A549 (cell line): ENCODE data around the gene TCF7L2. TPM values are rescaled to one million over a fixed set of nuclear protein-coding genes. Genes with fewer than 3 reads are reported as not detected.

Experiments
- ATAC-seq, 2 experiments: fragments of 200-7000 bp in 1 of 2; fragments of >200 bp in 1 of 2; cut with Nextera tagmentation in 1 of 2; cut with Tn5 transposase in 1 of 2; 3 replicates each; pipeline versions ENCODE4 v1.8.0 to v1.9.1; 2018 to 2020; ENCODE audit warnings: mild to moderate bottlenecking in 1 of 2, moderate library complexity in 1 of 2
- CTCF ChIA-PET: fragments of 300-600 bp; sonication (Branson Sonifier 250); formaldehyde crosslinking; extraction: SDS; loops from one replicate; lab custom pipeline; 2021; ENCODE audit warnings: antibody characterized with exemption, inconsistent platforms; lab: Yijun Ruan, JAX
- POLR2A ChIA-PET: fragments of 350-600 bp; formaldehyde crosslinking; extraction: SDS; loops from one replicate; lab custom pipeline; 2021; ENCODE audit warnings: antibody characterized with exemption, inconsistent platforms; lab: Yijun Ruan, JAX
- DNase-seq, 2 experiments: peaks; one replicate each; pipeline versions ENCODE4 v3.0.0 to v3.0.0-alpha.2; 2011 to 2016; ENCODE audit warnings: low read depth in 1 of 2, low spot score in 1 of 2
- FAIRE-seq: peaks from 2 replicates; lab custom pipeline; 2011; peaks lifted over from hg19 to GRCh38; lab: Jason Lieb, UNC
- H3K27ac ChIP-seq, 2 experiments: fragments of >200 bp; sonication (Bioruptor Twin); formaldehyde crosslinking; 3 replicates each; pipeline ENCODE4 v1.5.1; 2016 to 2017
- H3K4me1 ChIP-seq: fragments of >200 bp; sonication (Bioruptor Twin); formaldehyde crosslinking; 3 replicates; pipeline ENCODE4 v1.6.1; 2016
- H3K4me2 ChIP-seq: fragments of >200 bp; sonication (Bioruptor Twin); formaldehyde crosslinking; 3 replicates; pipeline ENCODE4 v1.6.1; 2016
- H3K4me3 ChIP-seq: fragments of >200 bp; sonication (Bioruptor Twin); formaldehyde crosslinking; 3 replicates; pipeline ENCODE4 v1.5.1; 2016
- H3K9me3 ChIP-seq: fragments of >200 bp; sonication (Bioruptor Twin); formaldehyde crosslinking; 3 replicates; pipeline ENCODE4 v1.6.1; 2016
- ATOH8 ChIP-seq: fragments of 250-450 bp; sonication (Bioruptor Pico); IDR thresholded peaks from 2 replicates; pipeline ENCODE4 v1.5.0; 2020; ENCODE audit warnings: low read depth, mild to moderate bottlenecking, moderate library complexity
- CBX2 ChIP-seq: fragments of 200-600 bp; sonication (generic); IDR thresholded peaks from 2 replicates; pipeline ENCODE4 v1.6.1; 2016; ENCODE audit warnings: low read depth, mild to moderate bottlenecking, borderline replicate concordance
- CEBPB ChIP-seq, 2 experiments: fragments of >200 bp in 1 of 2; sonication (Bioruptor Twin) in 1 of 2; formaldehyde crosslinking in 1 of 2; IDR thresholded peaks; 2 replicates each; pipeline ENCODE4 v1.6.1; 2012 to 2016
- CTCF ChIP-seq: fragments of >200 bp; sonication (Bioruptor Twin); formaldehyde crosslinking; IDR thresholded peaks from 3 replicates; pipeline ENCODE4 v1.5.1; 2016
- EHF ChIP-seq: fragments of 250-450 bp; sonication (Bioruptor Pico); IDR thresholded peaks from 2 replicates; pipeline ENCODE4 v1.5.0; 2020; ENCODE audit warnings: mild to moderate bottlenecking
- EHMT2 ChIP-seq: fragments of 200-600 bp; sonication (generic); IDR thresholded peaks from 2 replicates; pipeline ENCODE4 v1.6.1; 2016; ENCODE audit warnings: antibody characterized with exemption, low read depth, mild to moderate bottlenecking, moderate library complexity
- EP300 ChIP-seq, 2 experiments: fragments of >200 bp; sonication (Bioruptor Twin); formaldehyde crosslinking; IDR thresholded peaks; 2 replicates in 1 of 2; 3 replicates in 1 of 2; pipeline ENCODE4 v1.6.1; 2016 to 2017
- FOSB ChIP-seq: fragments of 250-450 bp; sonication (Bioruptor Pico); IDR thresholded peaks from 2 replicates; pipeline ENCODE4 v1.5.0; 2020; ENCODE audit warnings: mild to moderate bottlenecking, moderate library complexity
- FOSL2 ChIP-seq, 2 experiments: fragments of 450-650 bp in 1 of 2; fragments of >200 bp in 1 of 2; sonication (Bioruptor Twin) in 1 of 2; formaldehyde crosslinking; IDR thresholded peaks; 2 replicates each; pipeline versions ENCODE4 v1.5.0 to v1.6.1; 2016 to 2020; ENCODE audit warnings: mild to moderate bottlenecking in 1 of 2, moderate library complexity in 1 of 2
- FOXS1 ChIP-seq: fragments of 250-450 bp; sonication (Bioruptor Pico); IDR thresholded peaks from 2 replicates; pipeline ENCODE4 v1.5.0; 2020; ENCODE audit warnings: mild to moderate bottlenecking, moderate library complexity
- GATA3 ChIP-seq: IDR thresholded peaks from 2 replicates; pipeline ENCODE4 v1.6.1; 2012; ENCODE audit warnings: borderline replicate concordance
- HDAC2 ChIP-seq: fragments of 200-600 bp; sonication (generic); IDR thresholded peaks from 2 replicates; pipeline ENCODE4 v1.6.1; 2016
- HES2 ChIP-seq: fragments of >200 bp; sonication (Bioruptor Twin); formaldehyde crosslinking; IDR thresholded peaks from 2 replicates; pipeline ENCODE4 v1.6.1; 2016
- HEYL ChIP-seq: fragments of 250-450 bp; sonication (Bioruptor Pico); IDR thresholded peaks from 2 replicates; pipeline ENCODE4 v1.8.0; 2021; ENCODE audit warnings: mild to moderate bottlenecking, moderate library complexity
- HOXA7 ChIP-seq: fragments of 250-450 bp; sonication (Bioruptor Pico); IDR thresholded peaks from 2 replicates; pipeline ENCODE4 v1.5.0; 2020; ENCODE audit warnings: mild to moderate bottlenecking, moderate library complexity
- HOXB5 ChIP-seq: fragments of 250-450 bp; sonication (Bioruptor Pico); IDR thresholded peaks from 2 replicates; pipeline ENCODE4 v1.5.0; 2020; ENCODE audit warnings: mild to moderate bottlenecking, moderate library complexity
- JUN ChIP-seq, 2 experiments: fragments of >200 bp; sonication (Bioruptor Twin); formaldehyde crosslinking; IDR thresholded peaks; 2 replicates in 1 of 2; 3 replicates in 1 of 2; pipeline ENCODE4 v1.6.1; 2016 to 2017
- JUNB ChIP-seq: fragments of >200 bp; sonication (Bioruptor Twin); formaldehyde crosslinking; IDR thresholded peaks from 2 replicates; pipeline ENCODE4 v1.6.1; 2016
- KDM1A ChIP-seq: fragments of 200-600 bp; sonication (generic); IDR thresholded peaks from 2 replicates; pipeline ENCODE4 v1.6.1; 2016; ENCODE audit warnings: low read depth, mild to moderate bottlenecking
- MAFK ChIP-seq: fragments of 450-650 bp; IDR thresholded peaks from 2 replicates; pipeline ENCODE4 v1.6.1; 2014; ENCODE audit not compliant: partially characterized antibody
- MAX ChIP-seq: IDR thresholded peaks from 2 replicates; pipeline ENCODE4 v1.6.1; 2012
- MAZ ChIP-seq: fragments of 150-350 bp; IDR thresholded peaks from 2 replicates; pipeline ENCODE4 v1.6.1; 2014; ENCODE audit warnings: antibody characterized with exemption, low read depth, low read length, borderline replicate concordance
- NFE2L2 ChIP-seq: fragments of 150-350 bp; conservative IDR thresholded peaks from 2 replicates; pipeline ENCODE4 v1.6.1; 2014; ENCODE audit warnings: low read length
- NPAS2 ChIP-seq: fragments of 250-450 bp; sonication (Bioruptor Pico); IDR thresholded peaks from 2 replicates; pipeline ENCODE4 v1.8.0; 2022; ENCODE audit warnings: mild to moderate bottlenecking, moderate library complexity, borderline replicate concordance
- PBX3 ChIP-seq: IDR thresholded peaks from 2 replicates; pipeline ENCODE4 v1.6.1; 2012
- POLR2A ChIP-seq: IDR thresholded peaks from 2 replicates; pipeline ENCODE4 v1.6.1; 2012; ENCODE audit warnings: mild to moderate bottlenecking, low read length
- RAD21 ChIP-seq, 2 experiments: fragments of >200 bp in 1 of 2; sonication (Bioruptor Twin) in 1 of 2; formaldehyde crosslinking in 1 of 2; IDR thresholded peaks in 1 of 2; conservative IDR thresholded peaks in 1 of 2; 2 replicates in 1 of 2; 3 replicates in 1 of 2; pipeline ENCODE4 v1.6.1; 2012 to 2018; ENCODE audit warnings: inconsistent platforms in 1 of 2
- RARB ChIP-seq: fragments of 250-450 bp; sonication (Bioruptor Pico); IDR thresholded peaks from 2 replicates; pipeline ENCODE4 v1.8.0; 2021; ENCODE audit warnings: mild to moderate bottlenecking, moderate library complexity
- REST ChIP-seq: fragments of 200-600 bp; sonication (generic); IDR thresholded peaks from 2 replicates; pipeline ENCODE4 v1.6.1; 2016; ENCODE audit warnings: antibody characterized with exemption, mild to moderate bottlenecking, moderate library complexity
- RFX5 ChIP-seq: fragments of 450-650 bp; IDR thresholded peaks from 2 replicates; pipeline ENCODE4 v1.7.1; 2014; ENCODE audit warnings: antibody characterized with exemption, mild to moderate bottlenecking, moderate library complexity
- SMC3 ChIP-seq: fragments of >200 bp; sonication (Bioruptor Twin); formaldehyde crosslinking; IDR thresholded peaks from 3 replicates; pipeline ENCODE4 v1.6.1; 2018; ENCODE audit warnings: inconsistent platforms
- TFCP2L1 ChIP-seq: fragments of 250-450 bp; sonication (Bioruptor Pico); IDR thresholded peaks from 2 replicates; pipeline ENCODE4 v1.5.0; 2021; ENCODE audit warnings: mild to moderate bottlenecking
- TP53 ChIP-seq: fragments of 250-450 bp; sonication (Bioruptor Pico); IDR thresholded peaks from 2 replicates; pipeline ENCODE4 v1.5.0; 2021; ENCODE audit warnings: mild to moderate bottlenecking, moderate library complexity
- ZNF302 ChIP-seq: fragments of 250-450 bp; sonication (Bioruptor Pico); IDR thresholded peaks from 2 replicates; pipeline ENCODE4 v1.9.0; 2021; ENCODE audit warnings: inconsistent platforms, mild to moderate bottlenecking, moderate library complexity
- WGBS: methylation state at CpG from one replicate; pipeline ENCODE4 v1.1.6; 2017; ENCODE audit errors: missing lambda C conversion rate; 5-methylcytosine and 5-hydroxymethylcytosine counted together
- polyA plus RNA-seq, 4 experiments: library from polyadenylated mRNA; depleted of rRNA in 3 of 4; stranded (reverse); fragments of >200 nt; fragmentation: RNase III in 1 of 4; extraction: RNeasy Plus Mini Kit Qiagen cat#74134 plus additional on column Dnase treatment in 1 of 4; gene quantifications; 2 replicates in 3 of 4; 3 replicates in 1 of 4; pipeline ENCODE4 v1.2.3, GENCODE V29; 2011 to 2017
- TF ChIP-seq, protein P1 (sequence below): IDR thresholded peaks from 2 replicates; pipeline ENCODE4 v1.6.1; 2012; ENCODE audit warnings: low read depth, borderline replicate concordance

The TCF7L2 gene
- polyA plus RNA-seq, 2 of the 4 experiments (the other 2 are of a cell fraction) = 11.3 to 14.5 TPM

- H3K9me3 ChIP-seq = peaks cover 4% of the 10 kb centered on the region
- 4% methylated on average over 2 of the region's 2 CpGs for WGBS
- ATAC-seq (peak; percentile 80 to 85), FAIRE-seq (peak; percentile 97), DNase-seq (peak; percentile 85 to 94)
- ChIA-PET POLR2A (interaction anchor here (0.5 to 1.1 kb wide), 3 partner anchors 10 to 344 kb away, joined by 3 read pairs; no protein-coding TSS in a partner anchor), CTCF (interaction anchor here (1.4 kb wide), 1 partner anchor 92 kb away, joined by 4 read pairs; no protein-coding TSS in a partner anchor)
- peaks cover 46% of the 10 kb centered on the region for H3K4me1 ChIP-seq
- H3K4me2 ChIP-seq = peak overlapping the region; percentile 56
- H3K27ac ChIP-seq = peak overlapping the region; percentile 81 to 90
- H3K4me3 ChIP-seq = no peak overlapping the region
- TF ChIP-seq ATOH8 (CRISPR knock-in tag) (no peak), CEBPB (IDR thresholded peaks at IDR 0.05) (peak; percentile 64 to 83; a peak in 3 of 4 replicates), HOXB5 (no peak), PBX3 (peak; percentile 52; the same call in 1 of the 2 replicates), FOSB (CRISPR knock-in tag) (no peak), ZNF302 (no peak), HES2 (peak; percentile 63), RFX5 (peak; percentile 82), MAZ (no peak), TP53 (no peak), RAD21 (conservative IDR thresholded peaks at IDR 0.05 in 1 of 2, IDR thresholded peaks at IDR 0.05 in 1 of 2) (peak; percentile 35 to 52), REST (no peak), EHMT2 (no peak), EHF (no peak), HOXA7 (CRISPR knock-in tag) (no peak), MAX (peak; percentile 56), JUNB (peak; percentile 88), TFCP2L1 (CRISPR knock-in tag) (no peak), FOXS1 (CRISPR knock-in tag) (no peak; the same call in 1 of the 2 replicates), HEYL (no peak), NPAS2 (CRISPR knock-in tag) (no peak), CTCF (no peak), EP300 (IDR thresholded peaks at IDR 0.05) (peak; percentile 62 to 80; a peak in 3 of 5 replicates), GATA3 (peak; percentile 75; the same call in 1 of the 2 replicates), KDM1A (no peak), SMC3 (peak; percentile 39), FOSL2 (IDR thresholded peaks at IDR 0.05) (peak; percentile 71; the same call in 1 of the 2 replicates), FOSL2 (CRISPR knock-in tag; IDR thresholded peaks at IDR 0.05) (peak; percentile 91), JUN (IDR thresholded peaks at IDR 0.05) (peak; percentile 66 to 74; a peak in 4 of 5 replicates), HDAC2 (no peak), MAFK (peak; percentile 95), POLR2A (no peak), RARB (CRISPR knock-in tag) (no peak), NFE2L2 (peak; percentile 83), CBX2 (no peak)
- TF ChIP-seq, protein P1, sequence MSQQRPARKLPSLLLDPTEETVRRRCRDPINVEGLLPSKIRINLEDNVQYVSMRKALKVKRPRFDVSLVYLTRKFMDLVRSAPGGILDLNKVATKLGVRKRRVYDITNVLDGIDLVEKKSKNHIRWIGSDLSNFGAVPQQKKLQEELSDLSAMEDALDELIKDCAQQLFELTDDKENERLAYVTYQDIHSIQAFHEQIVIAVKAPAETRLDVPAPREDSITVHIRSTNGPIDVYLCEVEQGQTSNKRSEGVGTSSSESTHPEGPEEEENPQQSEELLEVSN = no peak
These were observed 46.0 kb upstream of the TCF7L2 start for GRCh38 chr10:112904000-112904399.
